Activated CD8-positive, alpha-beta T cell treated with anti-CD3 and anti-CD28 coated beads, Interleukin-2, amount 10 ng/mL, durations not matched to agents 7 days and 5 days (primary cell): Measurements from ENCODE around the gene FOXF1. TPM values are rescaled to one million over a fixed set of nuclear protein-coding genes. Genes with fewer than 3 reads are reported as not detected.

Experiments used
- ATAC-seq: fragments of 150-1000 bp; cut with Tn5 transposase; one replicate; pipeline ENCODE4 v1.10.0; 2021; ENCODE audit warnings: moderate library complexity
- CTCF ChIA-PET: fragments of 350-600 bp; sonication (Branson Sonifier 250); formaldehyde crosslinking; loops from one replicate; lab custom pipeline; 2021; ENCODE audit warnings: antibody characterized with exemption; lab: Charles Lee
- POLR2A ChIA-PET: fragments of 350-600 bp; sonication (Branson Sonifier 250); formaldehyde crosslinking; loops from one replicate; lab custom pipeline; 2021; ENCODE audit warnings: antibody characterized with exemption; lab: Charles Lee
- DNase-seq: peaks from one replicate; pipeline ENCODE4 v3.0.0-alpha.2; 2020
- H3K27ac Mint-ChIP-seq: one replicate; pipeline ENCODE4 v1.8.0; 2021; ENCODE audit warnings: mild to moderate bottlenecking, mixed read lengths
- H3K27me3 Mint-ChIP-seq: one replicate; pipeline ENCODE4 v1.8.0; 2021; ENCODE audit warnings: low read depth, mixed read lengths
- H3K36me3 Mint-ChIP-seq: one replicate; pipeline ENCODE4 v1.8.0; 2021; ENCODE audit warnings: low read depth, mixed read lengths
- H3K4me1 Mint-ChIP-seq: one replicate; pipeline ENCODE4 v1.8.0; 2021; ENCODE audit warnings: low read depth, mixed read lengths
- H3K4me3 Mint-ChIP-seq: one replicate; pipeline ENCODE4 v1.8.0; 2021; ENCODE audit warnings: mild to moderate bottlenecking, mixed read lengths
- H3K9me3 Mint-ChIP-seq: one replicate; pipeline ENCODE4 v1.8.0; 2022; ENCODE audit warnings: mixed read lengths; ENCODE audit not compliant: insufficient read depth
- total RNA-seq, 2 experiments: library from RNA; stranded (reverse); gene quantifications; one replicate each; pipeline ENCODE4 v1.2.3, GENCODE V29; 2021

The FOXF1 gene
- total RNA-seq, 2 experiments from 2014 or later = not detected

- H3K4me3 Mint-ChIP-seq = no peak overlapping the region
- H3K9me3 Mint-ChIP-seq = no peaks in the 10 kb centered on the region
- H3K27me3 Mint-ChIP-seq = peaks cover 74% of the 10 kb centered on the region
- DNase-seq (no peak), ATAC-seq (no peak)
- no peak overlapping the region for H3K27ac Mint-ChIP-seq
- ChIA-PET CTCF (interaction anchor here (1.1 kb wide), 1 partner anchor 681 kb away, joined by 3 read pairs; no protein-coding TSS in a partner anchor), POLR2A (no interaction called here)
- H3K4me1 Mint-ChIP-seq = peaks cover 6% of the 10 kb centered on the region
- H3K36me3 Mint-ChIP-seq = peaks cover 2% of the 10 kb centered on the region
Observed at GRCh38 chr16:86500708-86501510, 9.4 kb upstream of the FOXF1 start.

GRCh38 chr16:86501989-86502855 lies 8.1 kb upstream of the FOXF1 start:
- Mint-ChIP-seq H3K4me3 (no peak overlapping the region), H3K36me3 (peaks cover 2% of the 10 kb centered on the region), H3K9me3 (no peaks in the 10 kb centered on the region), H3K27ac (no peak overlapping the region), H3K27me3 (peaks cover 76% of the 10 kb centered on the region), H3K4me1 (peaks cover 9% of the 10 kb centered on the region)
- POLR2A ChIA-PET = no interaction called here
- CTCF ChIA-PET = interaction anchor here (1.1 kb wide), 1 partner anchor 683 kb away, joined by 3 read pairs; no protein-coding TSS in a partner anchor
- DNase-seq (no peak), ATAC-seq (no peak)

GRCh38 chr16:86502856-86503748 lies 7.2 kb upstream of the FOXF1 start:
- Mint-ChIP-seq H3K4me3 (no peak overlapping the region), H3K9me3 (no peaks in the 10 kb centered on the region), H3K27me3 (peaks cover 83% of the 10 kb centered on the region), H3K4me1 (peaks cover 15% of the 10 kb centered on the region), H3K27ac (no peak overlapping the region), H3K36me3 (peaks cover 2% of the 10 kb centered on the region)
- CTCF ChIA-PET = interaction anchor here (1.6 kb wide), 1 partner anchor 14 kb away, joined by 4 read pairs; no protein-coding TSS in a partner anchor
- DNase-seq (no peak), ATAC-seq (no peak)
- POLR2A ChIA-PET = no interaction called here

GRCh38 chr16:86503830-86504229 lies 6.5 kb upstream of the FOXF1 start:
- ChIA-PET POLR2A (no interaction called here), CTCF (interaction anchor here (1.6 kb wide), 1 partner anchor 14 kb away, joined by 4 read pairs; no protein-coding TSS in a partner anchor)
- ATAC-seq (no peak), DNase-seq (no peak)
- Mint-ChIP-seq H3K9me3 (no peaks in the 10 kb centered on the region), H3K4me1 (peaks cover 15% of the 10 kb centered on the region), H3K27me3 (peaks cover 82% of the 10 kb centered on the region), H3K27ac (no peak overlapping the region), H3K36me3 (peaks cover 2% of the 10 kb centered on the region), H3K4me3 (no peak overlapping the region)

GRCh38 chr16:86504315-86505184 lies 5.8 kb upstream of the FOXF1 start:
- Mint-ChIP-seq H3K27ac (no peak overlapping the region), H3K4me1 (peaks cover 19% of the 10 kb centered on the region), H3K9me3 (no peaks in the 10 kb centered on the region), H3K4me3 (no peak overlapping the region), H3K27me3 (peaks cover 81% of the 10 kb centered on the region), H3K36me3 (peaks cover 2% of the 10 kb centered on the region)
- CTCF ChIA-PET = interaction anchor here (1.6 kb wide), 1 partner anchor 13 kb away, joined by 4 read pairs; no protein-coding TSS in a partner anchor
- ATAC-seq (no peak), DNase-seq (no peak)
- POLR2A ChIA-PET = no interaction called here

- no peak for DNase-seq
- Mint-ChIP-seq H3K27ac (peak overlapping the region; percentile 24), H3K4me1 (peaks cover 19% of the 10 kb centered on the region), H3K36me3 (peaks cover 2% of the 10 kb centered on the region), H3K9me3 (no peaks in the 10 kb centered on the region), H3K4me3 (peak overlapping the region; percentile 4), H3K27me3 (peaks cover 74% of the 10 kb centered on the region)
- POLR2A ChIA-PET = no interaction called here
- ATAC-seq = no peak
- CTCF ChIA-PET = no interaction called here
Observed at GRCh38 chr16:86505185-86505898, 5.0 kb upstream of the FOXF1 start.

GRCh38 chr16:86505899-86506864 lies 4.1 kb upstream of the FOXF1 start:
- no peak for DNase-seq
- ATAC-seq = no peak
- POLR2A ChIA-PET = no interaction called here
- peaks cover 2% of the 10 kb centered on the region for H3K36me3 Mint-ChIP-seq
- no peak overlapping the region for H3K4me3 Mint-ChIP-seq
- H3K9me3 Mint-ChIP-seq = no peaks in the 10 kb centered on the region
- no peak overlapping the region for H3K27ac Mint-ChIP-seq
- CTCF ChIA-PET = no interaction called here
- H3K4me1 Mint-ChIP-seq = peaks cover 22% of the 10 kb centered on the region
- peaks cover 70% of the 10 kb centered on the region for H3K27me3 Mint-ChIP-seq

GRCh38 chr16:86507173-86508027 lies 2.9 kb upstream of the FOXF1 start:
- no peak for DNase-seq

More at GRCh38 chr16:86507173-86508027, 2.9 kb upstream of the FOXF1 start:
- POLR2A ChIA-PET = no interaction called here
- Mint-ChIP-seq H3K27ac (peak overlapping the region; percentile 77), H3K4me3 (peak overlapping the region; percentile 40), H3K4me1 (peaks cover 24% of the 10 kb centered on the region), H3K9me3 (no peaks in the 10 kb centered on the region), H3K27me3 (peaks cover 65% of the 10 kb centered on the region), H3K36me3 (peaks cover 2% of the 10 kb centered on the region)
- ATAC-seq = no peak
- CTCF ChIA-PET = interaction anchor here (1.4 kb wide), 1 partner anchor 11 kb away, joined by 3 read pairs; no protein-coding TSS in a partner anchor
